Mucosa of stomach (tissue), 1 donor: ENCODE measurements around the gene VPS26B.

ENCODE experiments used
- H3K27me3 ChIP-seq: one replicate; pipeline ENCODE4 v1.7.0; 2013; ENCODE audit warnings: mild to moderate bottlenecking, low read length; ENCODE audit not compliant: control insufficient read depth, insufficient read depth
- H3K36me3 ChIP-seq: one replicate; pipeline ENCODE4 v1.7.0; 2013; ENCODE audit warnings: low read length; ENCODE audit not compliant: control insufficient read depth, insufficient read depth
- H3K4me1 ChIP-seq: one replicate; pipeline ENCODE4 v1.7.0; 2013; ENCODE audit warnings: mild to moderate bottlenecking, low read length; ENCODE audit not compliant: control insufficient read depth, insufficient read depth
- H3K4me3 ChIP-seq: one replicate; pipeline ENCODE4 v1.7.0; 2013; ENCODE audit warnings: low read length
- H3K9ac ChIP-seq: one replicate; pipeline ENCODE4 v1.7.0; 2013; ENCODE audit warnings: mild to moderate bottlenecking, low read length, moderate library complexity
- H3K9me3 ChIP-seq: one replicate; pipeline ENCODE4 v1.7.0; 2013; ENCODE audit warnings: mild to moderate bottlenecking, low read length, moderate library complexity; ENCODE audit not compliant: control insufficient read depth
- donor health status: Pancreatic carcinoma.

The VPS26B gene

DNA sequence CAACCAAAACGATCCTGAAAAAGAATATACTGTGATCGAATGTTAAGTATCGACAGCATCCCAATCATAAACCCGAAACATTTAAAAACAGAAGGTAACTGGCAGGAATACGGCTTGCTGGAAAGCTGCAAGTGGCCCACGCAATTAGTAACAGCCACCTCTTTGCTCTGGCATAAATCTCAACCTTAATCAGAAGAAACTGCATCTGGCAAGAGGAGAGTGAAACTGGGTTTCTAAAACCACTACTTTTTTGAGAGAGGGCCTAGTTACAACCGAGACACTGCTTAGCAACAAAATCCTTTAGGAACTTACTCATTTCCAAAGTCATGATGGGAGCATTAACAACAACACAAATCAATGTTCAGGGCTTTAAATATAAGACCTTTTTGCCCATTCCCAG lies 8.6 kb upstream of the VPS26B start:
- no peaks in the 10 kb centered on the region for H3K9me3 ChIP-seq
- no peaks in the 10 kb centered on the region for H3K36me3 ChIP-seq
- no peak overlapping the region for H3K9ac ChIP-seq
- no peaks in the 10 kb centered on the region for H3K27me3 ChIP-seq
- no peak overlapping the region for H3K4me3 ChIP-seq
- H3K4me1 ChIP-seq = no peaks in the 10 kb centered on the region

DNA sequence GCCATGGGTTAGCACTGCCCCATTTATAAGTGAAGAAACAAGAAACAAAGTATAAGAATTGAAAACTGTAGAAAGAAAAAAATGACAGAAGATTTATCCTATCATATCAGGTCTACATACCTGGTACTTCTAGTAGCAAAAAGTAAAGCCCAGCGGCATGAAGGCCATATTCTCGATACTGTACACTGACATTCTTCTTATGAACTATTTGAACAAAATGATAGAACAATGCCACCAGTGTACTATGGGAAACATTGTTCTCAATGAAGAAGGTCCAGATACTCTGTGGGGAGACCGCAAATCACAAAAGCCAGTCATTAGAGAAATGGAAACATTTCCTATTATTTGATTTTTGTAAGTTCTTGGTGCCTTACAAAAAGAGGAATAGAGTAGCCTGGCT lies 7.7 kb upstream of the VPS26B start:
- H3K4me1 ChIP-seq = no peaks in the 10 kb centered on the region
- H3K4me3 ChIP-seq = no peak overlapping the region
- no peaks in the 10 kb centered on the region for H3K9me3 ChIP-seq
- no peaks in the 10 kb centered on the region for H3K27me3 ChIP-seq
- no peak overlapping the region for H3K9ac ChIP-seq
- H3K36me3 ChIP-seq = no peaks in the 10 kb centered on the region

DNA sequence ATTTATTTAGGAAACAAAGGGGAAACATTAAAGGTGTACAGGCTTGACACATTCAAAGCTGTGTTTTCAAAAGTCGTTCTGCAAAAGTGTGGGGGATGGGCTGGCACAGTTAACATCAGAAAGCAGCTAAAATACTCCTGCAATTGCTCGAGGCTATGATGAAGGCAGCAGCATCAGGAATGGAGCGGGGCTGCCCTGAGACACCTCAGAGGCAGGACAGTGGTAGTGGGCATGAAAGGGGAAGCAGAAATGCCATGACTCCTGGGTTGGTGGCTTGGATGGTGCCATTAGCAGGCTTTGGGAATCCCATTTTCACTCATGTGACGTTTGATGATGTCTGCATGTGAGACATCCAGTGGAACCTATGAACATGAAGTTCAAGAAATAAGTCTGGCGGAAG lies 1.4 kb upstream of the VPS26B start:
- peak overlapping the region; percentile 78 for H3K9ac ChIP-seq
- H3K4me1 ChIP-seq = peaks cover 6% of the 10 kb centered on the region
- H3K4me3 ChIP-seq = peak overlapping the region; percentile 90
- H3K27me3 ChIP-seq = no peaks in the 10 kb centered on the region
- H3K9me3 ChIP-seq = no peaks in the 10 kb centered on the region
- no peaks in the 10 kb centered on the region for H3K36me3 ChIP-seq

DNA sequence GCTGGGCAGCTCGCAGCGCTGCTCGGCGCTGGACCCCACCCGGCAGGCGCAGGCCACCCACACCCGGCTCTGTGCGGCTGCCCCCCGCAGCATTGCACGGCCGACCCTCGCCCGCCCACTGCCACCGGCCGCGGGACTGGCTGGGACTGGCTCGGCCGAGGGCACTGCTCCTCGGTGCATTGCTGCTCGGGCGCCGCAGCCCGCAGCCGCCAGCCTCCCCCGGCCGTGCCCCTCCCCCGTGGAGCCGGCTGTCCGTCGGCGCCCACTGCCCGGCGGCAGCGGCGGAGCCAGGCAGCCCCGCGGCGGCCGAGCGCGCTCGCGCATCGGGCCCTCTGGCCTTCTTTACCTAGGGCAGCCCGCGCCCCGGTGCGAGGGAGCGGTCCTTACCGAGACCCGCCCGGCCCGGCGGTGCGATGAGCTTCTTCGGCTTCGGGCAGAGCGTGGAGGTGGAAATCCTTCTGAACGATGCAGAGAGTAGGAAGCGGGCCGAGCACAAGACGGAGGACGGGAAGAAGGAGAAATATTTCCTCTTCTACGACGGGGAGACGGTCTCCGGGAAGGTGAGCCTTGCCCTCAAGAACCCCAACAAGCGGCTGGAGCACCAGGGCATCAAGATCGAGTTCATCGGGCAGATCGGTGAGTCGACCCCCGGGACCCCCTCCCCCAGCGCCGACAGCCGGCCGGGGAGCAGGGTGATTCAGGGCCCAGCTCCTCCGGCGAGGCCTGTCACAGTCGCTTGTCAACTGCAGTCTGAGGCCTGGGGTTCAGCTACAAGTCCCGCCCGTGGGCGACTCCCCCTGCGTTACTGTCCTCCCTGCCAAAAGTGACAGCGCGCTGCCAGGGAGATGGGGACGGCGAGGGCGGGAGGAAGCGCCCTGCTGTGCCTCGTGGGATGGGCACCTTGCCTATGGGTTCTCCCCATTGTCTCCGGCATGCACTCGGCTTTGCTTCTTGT lies 516 bp downstream of the VPS26B start:
- peaks cover 6% of the 10 kb centered on the region for H3K4me1 ChIP-seq
- H3K27me3 ChIP-seq = no peaks in the 10 kb centered on the region
- no peaks in the 10 kb centered on the region for H3K36me3 ChIP-seq
- peak overlapping the region; percentile 78 for H3K9ac ChIP-seq
- peak overlapping the region; percentile 77 for H3K4me3 ChIP-seq
- no peaks in the 10 kb centered on the region for H3K9me3 ChIP-seq

DNA sequence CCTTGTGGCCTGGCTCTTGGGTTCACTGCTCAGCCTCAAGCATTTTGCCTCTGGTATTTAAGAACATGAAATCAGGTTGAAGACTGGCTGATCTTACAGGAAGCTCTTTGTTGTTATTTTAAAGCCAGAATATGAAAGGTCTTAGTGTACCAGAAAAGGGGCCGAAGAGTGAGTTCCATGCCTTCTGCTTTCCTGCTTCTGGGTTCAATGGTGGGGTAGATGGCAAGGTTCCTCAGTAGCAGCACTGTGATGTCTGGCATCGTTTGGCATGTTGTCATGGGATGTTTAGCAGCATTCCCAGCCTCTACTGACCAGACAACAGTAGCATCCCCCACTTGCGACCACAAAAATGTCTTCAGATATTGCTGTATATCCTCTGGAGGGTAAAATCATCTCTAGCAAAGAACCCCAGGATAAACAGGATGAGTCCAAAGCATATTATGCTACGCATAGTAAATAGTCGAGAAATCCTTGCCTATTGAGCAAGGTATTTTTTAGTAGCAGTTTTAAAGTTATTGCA lies 2.4 kb downstream of the VPS26B start:
- H3K4me3 ChIP-seq = no peak overlapping the region

DNA sequence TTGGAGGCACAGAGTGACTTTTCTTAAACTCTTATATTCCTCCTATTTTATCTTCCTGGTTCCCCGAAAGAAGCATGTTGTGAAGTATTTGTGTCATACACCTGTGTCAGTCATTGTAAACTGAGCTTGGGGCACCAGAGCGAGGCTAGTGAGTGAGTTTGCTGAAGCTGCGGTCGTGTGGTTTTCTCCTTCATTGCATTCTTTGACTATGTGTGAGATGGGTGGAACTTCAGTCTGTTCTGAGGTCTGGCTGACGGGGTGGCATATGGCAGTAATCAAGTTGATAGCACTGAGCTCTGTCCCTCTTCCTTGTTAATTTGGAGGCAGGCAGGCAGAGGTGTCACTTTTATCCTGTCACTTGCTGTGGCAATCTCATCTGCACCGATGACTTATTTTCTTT lies 4.2 kb downstream of the VPS26B start:
- H3K9ac ChIP-seq = no peak overlapping the region

More for the DNA sequence above, 2.4 kb downstream of the VPS26B start:
- no peak overlapping the region for H3K9ac ChIP-seq
- no peaks in the 10 kb centered on the region for H3K27me3 ChIP-seq
- peaks cover 6% of the 10 kb centered on the region for H3K4me1 ChIP-seq
- H3K9me3 ChIP-seq = no peaks in the 10 kb centered on the region
- H3K36me3 ChIP-seq = no peaks in the 10 kb centered on the region

DNA sequence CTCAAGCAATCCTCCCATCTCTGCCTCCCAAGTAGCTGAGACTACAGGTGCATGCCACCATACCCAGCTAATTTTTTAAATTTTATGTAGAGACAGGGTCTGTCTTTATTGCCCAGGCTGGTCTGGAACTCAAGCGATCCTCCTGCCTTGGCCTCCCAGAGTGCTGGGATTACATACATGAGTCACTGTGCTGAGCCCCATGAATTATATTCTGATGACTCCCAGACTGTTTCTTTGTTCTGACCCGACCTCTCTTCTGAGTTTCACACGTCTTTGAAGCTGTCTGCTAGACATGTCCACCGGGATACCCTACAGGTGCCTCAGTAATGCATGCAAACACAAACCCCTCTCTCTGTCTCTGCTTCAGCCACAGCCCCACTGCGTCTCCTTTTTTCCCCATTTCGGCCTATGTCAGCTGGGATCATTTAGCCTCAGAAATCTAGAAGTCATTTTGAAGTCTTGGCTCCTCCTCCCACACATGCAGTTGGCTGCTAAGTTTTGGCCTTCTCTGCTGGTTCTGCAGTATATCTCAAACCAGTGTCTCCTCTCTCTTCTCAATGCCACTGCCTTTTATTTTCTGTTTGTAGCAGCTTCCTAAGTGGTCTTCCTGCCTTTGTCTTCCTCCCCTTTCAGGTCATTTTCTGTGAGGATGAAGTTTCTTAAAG lies 4.8 kb downstream of the VPS26B start:
- no peaks in the 10 kb centered on the region for H3K9me3 ChIP-seq
- peaks cover 5% of the 10 kb centered on the region for H3K4me1 ChIP-seq
- H3K27me3 ChIP-seq = no peaks in the 10 kb centered on the region
- H3K4me3 ChIP-seq = no peak overlapping the region
- no peak overlapping the region for H3K9ac ChIP-seq
- no peaks in the 10 kb centered on the region for H3K36me3 ChIP-seq

More for the DNA sequence above, 4.2 kb downstream of the VPS26B start:
- Histone ChIP-seq H3K4me3 (no peak overlapping the region), H3K9me3 (no peaks in the 10 kb centered on the region), H3K36me3 (no peaks in the 10 kb centered on the region), H3K4me1 (peaks cover 5% of the 10 kb centered on the region), H3K27me3 (no peaks in the 10 kb centered on the region)

DNA sequence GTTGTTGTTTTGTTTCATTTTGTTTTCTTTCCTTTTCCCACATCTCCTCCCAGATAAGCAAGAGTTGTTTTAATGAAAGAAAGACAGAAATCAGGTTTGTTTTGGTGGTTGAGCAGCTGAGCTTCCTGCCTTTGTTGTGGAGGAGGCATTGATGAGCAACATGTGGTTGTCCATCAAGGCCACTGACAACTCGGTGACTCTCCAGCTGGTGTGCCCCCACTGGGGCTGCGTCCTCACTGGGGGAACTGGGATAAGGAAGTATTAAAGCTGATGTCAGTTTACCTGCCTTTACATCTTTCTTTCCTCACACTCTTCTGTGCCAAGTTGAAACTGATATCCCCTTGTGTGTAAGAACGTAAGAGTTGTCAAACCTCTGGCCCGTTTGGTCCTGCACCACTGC lies 5.9 kb downstream of the VPS26B start:
- peaks cover 3% of the 10 kb centered on the region for H3K36me3 ChIP-seq
- peaks cover 5% of the 10 kb centered on the region for H3K4me1 ChIP-seq
- H3K9ac ChIP-seq = no peak overlapping the region
- H3K9me3 ChIP-seq = no peaks in the 10 kb centered on the region
- no peak overlapping the region for H3K4me3 ChIP-seq
- no peaks in the 10 kb centered on the region for H3K27me3 ChIP-seq

DNA sequence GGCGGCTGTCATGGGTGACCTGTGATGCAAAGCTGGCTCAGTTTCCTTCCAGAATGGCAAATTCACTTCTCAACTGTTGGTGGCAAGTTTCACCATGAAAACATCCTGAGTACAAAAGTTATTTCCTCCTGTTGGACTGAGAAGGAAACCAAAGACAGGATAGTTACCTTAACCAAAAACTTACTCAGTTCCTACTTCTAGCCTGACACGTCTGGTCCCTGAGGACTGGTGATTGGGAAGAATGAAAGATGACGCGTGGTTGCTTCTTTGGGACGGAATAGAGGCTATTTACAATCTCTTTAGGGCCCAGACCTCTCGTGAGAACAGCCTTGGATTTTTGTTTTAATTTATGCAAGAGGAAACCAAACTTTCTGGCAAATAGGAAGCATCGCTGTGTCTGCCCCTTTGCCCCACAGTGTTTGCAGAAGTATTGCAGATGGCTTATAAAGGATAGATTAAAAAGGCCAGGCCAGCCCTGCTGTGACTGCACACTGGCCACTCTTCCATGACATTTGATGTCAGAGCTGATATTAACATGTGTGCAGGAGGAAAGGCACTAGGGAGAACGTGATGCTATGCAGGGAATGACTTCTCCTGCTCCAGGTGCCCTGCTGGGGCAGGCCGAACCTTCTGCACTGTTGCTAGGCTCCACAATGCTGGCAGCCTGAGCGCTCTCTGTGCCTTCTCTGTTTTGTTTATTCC lies 7.6 kb downstream of the VPS26B start:
- Histone ChIP-seq H3K27me3 (no peaks in the 10 kb centered on the region), H3K4me3 (no peak overlapping the region), H3K9ac (no peak overlapping the region), H3K9me3 (no peaks in the 10 kb centered on the region), H3K36me3 (peaks cover 3% of the 10 kb centered on the region), H3K4me1 (peaks cover 5% of the 10 kb centered on the region)

DNA sequence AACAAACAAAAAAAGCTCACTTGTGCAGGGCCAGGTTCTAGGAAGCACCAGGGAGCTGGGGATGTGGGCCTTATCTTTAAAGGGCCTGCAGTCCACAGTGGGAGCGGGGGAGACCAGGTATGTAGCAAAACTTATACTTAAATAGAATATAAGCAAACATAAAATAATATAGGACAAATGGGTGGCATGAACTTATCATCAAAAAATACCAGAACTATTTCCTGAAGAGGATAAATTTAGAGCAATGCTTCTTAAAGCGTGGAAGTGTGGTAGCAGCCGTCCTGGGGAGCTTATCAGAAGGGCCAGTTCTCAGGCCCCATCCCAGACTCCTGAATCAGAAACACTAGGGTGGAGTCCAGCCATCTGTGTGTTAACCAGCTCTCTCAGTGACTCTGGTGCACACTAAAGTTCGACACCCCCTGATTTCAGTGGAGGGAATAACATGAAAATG lies 9.3 kb downstream of the VPS26B start:
- H3K4me1 ChIP-seq = peaks cover 5% of the 10 kb centered on the region
- H3K9ac ChIP-seq = no peak overlapping the region
- H3K27me3 ChIP-seq = no peaks in the 10 kb centered on the region
- H3K4me3 ChIP-seq = no peak overlapping the region
- no peaks in the 10 kb centered on the region for H3K9me3 ChIP-seq
- peaks cover 3% of the 10 kb centered on the region for H3K36me3 ChIP-seq

DNA sequence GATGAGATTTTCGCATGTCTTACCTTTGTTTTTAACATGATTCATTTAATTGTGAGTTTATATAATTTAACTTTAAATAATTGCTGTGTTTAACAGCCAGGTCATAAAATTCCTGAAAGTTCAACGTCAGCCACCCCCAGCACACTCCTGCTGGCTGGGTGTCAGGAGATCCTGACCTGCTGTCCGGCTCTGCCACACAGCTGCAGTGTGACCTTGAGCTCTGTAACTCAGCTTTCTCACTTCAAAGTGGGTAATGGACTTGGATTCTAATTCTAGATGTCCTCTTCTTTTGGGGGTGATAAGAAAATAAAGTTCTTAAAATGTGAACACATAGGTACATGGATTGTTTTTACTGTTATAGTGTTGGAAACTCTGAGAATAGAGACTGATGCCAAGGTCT lies 10.9 kb downstream of the VPS26B start:
- H3K4me3 ChIP-seq = no peak overlapping the region
- no peaks in the 10 kb centered on the region for H3K27me3 ChIP-seq
- no peak overlapping the region for H3K9ac ChIP-seq
- peaks cover 3% of the 10 kb centered on the region for H3K36me3 ChIP-seq
- no peaks in the 10 kb centered on the region for H3K9me3 ChIP-seq
- H3K4me1 ChIP-seq = peaks cover 5% of the 10 kb centered on the region
